Muscle layer of duodenum (tissue), 2 donors: ENCODE measurements around the gene TIAL1.
"Not testable (repeated sequence)": the region's sequence is repeated elsewhere in the genome, so short reads cannot be mapped to it uniquely, and the experiment has no call there.

ENCODE experiments used
- H3K27ac ChIP-seq: one replicate; pipeline ENCODE4 v1.7.0; 2013; ENCODE audit warnings: mild to moderate bottlenecking, low read length
- H3K27me3 ChIP-seq: one replicate; pipeline ENCODE4 v1.7.0; 2013; ENCODE audit warnings: low read depth, mild to moderate bottlenecking, control low read depth, low read length
- H3K36me3 ChIP-seq, 2 donors: one replicate each; pipeline ENCODE4 v1.7.0; 2013; ENCODE audit warnings: low read length in 2 of 2, control low read depth in 1 of 2, mild to moderate bottlenecking in 1 of 2; ENCODE audit not compliant: insufficient read depth in 2 of 2, control insufficient read depth in 1 of 2
- H3K4me1 ChIP-seq, 2 donors: one replicate each; pipeline ENCODE4 v1.7.0; 2013; ENCODE audit warnings: low read length in 2 of 2, mild to moderate bottlenecking in 2 of 2, control low read depth in 1 of 2, moderate library complexity in 1 of 2; ENCODE audit not compliant: insufficient read depth in 2 of 2, control insufficient read depth in 1 of 2
- H3K4me3 ChIP-seq, 2 donors: one replicate each; pipeline ENCODE4 v1.7.0; 2013; ENCODE audit warnings: low read length in 2 of 2, low read depth in 1 of 2, mild to moderate bottlenecking in 1 of 2
- H3K9me3 ChIP-seq, 2 donors: one replicate each; pipeline ENCODE4 v1.7.0; 2013; ENCODE audit warnings: low read length in 2 of 2, control low read depth in 1 of 2, mild to moderate bottlenecking in 1 of 2; ENCODE audit not compliant: control insufficient read depth in 1 of 2
- donor health status: healthy.

Gene TIAL1

GRCh38 chr10:119633538-119634218, 36.9 kb upstream of the TIAL1 start:
- Histone ChIP-seq H3K4me3 (no peak overlapping the region), H3K36me3 (no peaks in the 10 kb centered on the region), H3K4me1 (no peaks in the 10 kb centered on the region), H3K27ac (no peak overlapping the region), H3K9me3 (no peaks in the 10 kb centered on the region), H3K27me3 (no peaks in the 10 kb centered on the region)

- Histone ChIP-seq H3K36me3 (no peaks in the 10 kb centered on the region), H3K4me1 (no peaks in the 10 kb centered on the region), H3K9me3 (no peaks in the 10 kb centered on the region), H3K27ac (no peak overlapping the region), H3K4me3 (no peak overlapping the region), H3K27me3 (no peaks in the 10 kb centered on the region)
These were observed 33.5 kb upstream of the TIAL1 start for GRCh38 chr10:119630300-119630699.

DNA sequence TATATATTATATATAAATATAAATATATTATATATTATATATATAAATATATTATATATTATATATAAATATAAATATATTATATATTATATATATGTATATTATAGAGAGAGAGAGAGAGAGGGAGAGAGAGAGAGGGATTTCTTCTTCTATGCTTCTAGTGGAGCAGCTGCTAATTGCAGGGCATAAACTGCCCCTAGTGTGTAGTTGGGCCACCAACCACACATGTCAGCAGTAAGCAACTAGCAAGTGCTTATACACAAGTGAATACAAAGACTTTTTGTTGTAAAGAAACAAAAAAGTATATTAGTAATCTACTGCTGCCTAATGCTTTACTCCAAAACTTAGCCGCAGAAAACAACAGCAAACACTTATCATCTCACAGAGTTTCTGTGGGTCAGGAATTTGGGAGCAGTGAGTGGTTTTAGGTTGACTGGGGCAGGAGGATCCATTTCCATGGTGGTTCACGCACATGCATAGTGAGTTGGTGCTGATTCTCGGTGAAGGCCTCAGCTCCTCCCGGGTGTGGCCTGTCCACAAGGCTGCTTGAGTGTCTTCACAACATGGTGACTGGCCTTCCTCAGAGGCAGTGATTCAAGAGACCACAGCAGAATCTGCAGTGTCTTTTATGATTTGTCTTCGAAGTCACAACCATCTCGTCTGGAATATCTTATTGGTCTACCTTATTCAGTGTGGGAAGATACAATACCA, 29.0 kb upstream of the TIAL1 start:
- no peak overlapping the region for H3K27ac ChIP-seq
- no peaks in the 10 kb centered on the region for H3K27me3 ChIP-seq
- H3K9me3 ChIP-seq = no peaks in the 10 kb centered on the region
- H3K4me1 ChIP-seq = no peaks in the 10 kb centered on the region
- no peak overlapping the region for H3K4me3 ChIP-seq
- no peaks in the 10 kb centered on the region for H3K36me3 ChIP-seq

- no peaks in the 10 kb centered on the region for H3K36me3 ChIP-seq
These were observed 24.3 kb upstream of the TIAL1 start for GRCh38 chr10:119621078-119621384.

GRCh38 chr10:119620241-119621077, 23.7 kb upstream of the TIAL1 start:
- no peaks in the 10 kb centered on the region for H3K27me3 ChIP-seq
- H3K36me3 ChIP-seq = no peaks in the 10 kb centered on the region
- no peaks in the 10 kb centered on the region for H3K9me3 ChIP-seq
- H3K4me3 ChIP-seq = no peak overlapping the region
- peaks cover 0 to 7% of the 10 kb centered on the region in 2 donors for H3K4me1 ChIP-seq
- H3K27ac ChIP-seq = no peak overlapping the region

More at GRCh38 chr10:119621078-119621384, 24.3 kb upstream of the TIAL1 start:
- Histone ChIP-seq H3K9me3 (no peaks in the 10 kb centered on the region), H3K27ac (no peak overlapping the region), H3K4me1 (peaks cover 0 to 7% of the 10 kb centered on the region in 2 donors), H3K27me3 (no peaks in the 10 kb centered on the region), H3K4me3 (no peak overlapping the region)

- H3K4me3 ChIP-seq, H3K27ac ChIP-seq, H3K9me3 ChIP-seq, H3K27me3 ChIP-seq, H3K36me3 ChIP-seq, H3K4me1 ChIP-seq: not testable (repeated sequence)
These were observed 23.0 kb upstream of the TIAL1 start for GRCh38 chr10:119619811-119620210.

DNA sequence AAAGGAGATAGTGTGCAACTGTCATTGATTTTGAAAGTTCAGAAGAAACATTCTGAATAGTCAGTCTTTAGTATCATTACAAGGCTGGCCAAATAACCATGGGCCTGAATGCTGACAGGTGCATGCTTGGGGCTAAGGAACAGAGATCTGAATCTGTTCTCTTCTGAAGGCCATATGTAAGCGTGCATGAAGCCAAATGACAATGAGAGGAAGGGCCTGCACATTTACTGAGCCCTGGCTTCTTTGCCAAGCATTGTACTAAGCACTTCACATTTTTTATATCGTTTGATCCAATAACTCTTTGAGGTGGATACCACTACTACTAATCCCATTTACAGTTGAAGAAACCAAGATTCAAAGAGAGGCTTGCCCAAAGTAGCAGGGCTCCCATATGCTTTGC, 22.5 kb upstream of the TIAL1 start:
- Histone ChIP-seq H3K36me3 (no peaks in the 10 kb centered on the region), H3K9me3 (no peaks in the 10 kb centered on the region), H3K27me3 (no peaks in the 10 kb centered on the region), H3K4me3 (no peak overlapping the region), H3K4me1 (peaks cover 0 to 7% of the 10 kb centered on the region in 2 donors), H3K27ac (no peak overlapping the region)

DNA sequence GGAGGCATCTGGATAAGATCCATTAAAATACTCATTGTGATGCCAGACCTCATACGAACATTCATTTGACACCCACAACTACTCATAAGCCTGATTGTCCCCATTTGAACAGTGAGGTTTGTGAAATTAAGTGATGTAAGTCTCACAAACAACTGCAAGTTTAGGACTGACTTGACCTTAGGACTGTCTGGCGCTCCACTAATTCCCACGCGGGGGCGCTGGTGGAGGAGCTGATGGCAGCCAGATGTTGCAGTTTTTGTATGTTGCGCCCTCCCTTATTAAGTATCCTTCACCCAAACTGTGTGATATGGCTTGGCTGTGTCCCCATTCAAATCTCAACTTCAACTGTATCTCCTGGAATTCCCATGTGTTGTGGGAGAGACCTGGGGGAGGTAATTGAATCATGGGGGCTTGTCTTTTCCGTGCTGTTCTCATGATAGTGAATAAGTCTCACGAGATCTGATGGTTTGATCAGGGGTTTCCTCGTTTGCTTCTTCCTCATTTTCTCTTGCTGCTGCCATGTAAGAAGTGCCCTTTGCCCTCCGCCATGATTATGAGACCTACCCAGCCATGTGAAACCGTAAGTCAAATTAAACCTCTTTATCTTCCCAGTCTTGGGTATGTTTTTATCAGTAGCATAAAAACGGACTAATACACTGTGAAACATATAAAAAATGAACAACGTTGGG, 20.3 kb upstream of the TIAL1 start:
- Histone ChIP-seq H3K27ac (no peak overlapping the region), H3K36me3 (no peaks in the 10 kb centered on the region), H3K4me1 (peaks cover 0 to 7% of the 10 kb centered on the region in 2 donors), H3K27me3 (no peaks in the 10 kb centered on the region), H3K4me3 (no peak overlapping the region), H3K9me3 (no peaks in the 10 kb centered on the region)

DNA sequence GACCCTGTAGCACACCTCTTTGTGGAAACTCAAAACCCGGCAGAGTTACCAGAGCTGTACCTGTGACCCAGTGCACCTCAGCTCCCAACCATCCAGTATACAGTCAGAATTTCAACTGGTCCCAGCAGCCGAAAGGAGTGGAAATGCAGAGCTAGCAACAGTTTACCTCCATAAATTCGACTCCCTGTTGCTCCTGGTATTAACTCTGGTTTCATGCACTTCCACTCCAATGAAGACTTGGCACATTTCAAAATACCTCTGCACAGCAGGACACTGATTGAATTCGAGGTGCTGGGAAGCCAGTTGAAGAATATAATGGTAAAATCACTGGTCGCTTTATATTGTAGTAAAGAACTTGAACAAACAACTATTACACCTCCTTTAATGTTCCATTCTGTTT, 17.9 kb upstream of the TIAL1 start:
- Histone ChIP-seq H3K27me3 (no peaks in the 10 kb centered on the region), H3K36me3 (no peaks in the 10 kb centered on the region), H3K4me3 (no peak overlapping the region), H3K27ac (no peak overlapping the region), H3K9me3 (no peaks in the 10 kb centered on the region), H3K4me1 (peaks cover 0 to 7% of the 10 kb centered on the region in 2 donors)

DNA sequence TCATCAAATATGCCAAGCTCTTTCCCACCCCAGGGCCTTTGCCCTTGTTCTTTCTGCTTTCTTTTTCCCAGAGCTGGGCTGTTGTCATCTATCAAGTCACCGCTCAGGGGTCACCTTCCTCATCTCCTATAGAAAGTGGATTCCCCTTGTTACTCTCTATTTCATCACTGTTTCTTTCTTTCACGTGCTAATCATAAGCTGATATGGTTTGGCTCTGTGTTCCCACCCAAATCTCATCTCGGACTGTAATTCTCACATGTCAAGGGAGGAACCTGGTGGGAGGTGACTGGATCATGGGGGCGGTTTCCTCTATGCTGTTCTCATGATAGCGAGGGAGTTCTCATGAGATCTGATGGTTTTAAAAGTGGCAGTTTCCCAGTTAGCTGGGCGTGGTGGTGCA, 17.0 kb upstream of the TIAL1 start:
- Histone ChIP-seq H3K27ac (no peak overlapping the region), H3K9me3 (no peaks in the 10 kb centered on the region), H3K4me3 (no peak overlapping the region), H3K27me3 (no peaks in the 10 kb centered on the region), H3K36me3 (no peaks in the 10 kb centered on the region), H3K4me1 (peaks cover 0 to under 1% of the 10 kb centered on the region in 2 donors)

DNA sequence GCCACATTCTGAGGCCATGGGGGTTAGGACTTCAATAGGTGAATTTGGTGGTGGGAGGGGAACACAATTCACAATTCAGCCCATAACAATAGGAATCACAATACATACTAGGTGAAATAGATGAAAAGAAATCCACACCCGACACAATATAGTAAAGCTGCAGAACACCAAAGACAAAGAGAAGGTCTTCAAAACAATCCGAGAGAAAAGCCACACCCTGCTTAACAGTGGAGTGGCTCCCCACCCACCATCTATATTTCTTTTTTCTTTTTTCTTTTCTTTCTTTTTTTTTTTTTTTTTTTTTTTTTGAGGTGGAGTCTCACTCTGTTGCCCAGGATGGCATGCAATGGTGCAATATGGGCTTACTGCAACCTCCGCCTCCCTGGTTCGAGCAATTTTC, 14.7 kb upstream of the TIAL1 start:
- Histone ChIP-seq H3K4me1 (peaks cover 0 to 7% of the 10 kb centered on the region in 2 donors), H3K4me3 (no peak overlapping the region), H3K27ac (no peak overlapping the region), H3K36me3 (no peaks in the 10 kb centered on the region), H3K9me3 (no peaks in the 10 kb centered on the region), H3K27me3 (no peaks in the 10 kb centered on the region)
